ENCODE measurements around the gene TMEM255B. TPM values are rescaled to one million over a fixed set of nuclear protein-coding genes. Genes with fewer than 3 reads are reported as not detected.

The TMEM255B gene
- total RNA-seq, 1 donor from 2014 or later = 8.4 TPM

DNA sequence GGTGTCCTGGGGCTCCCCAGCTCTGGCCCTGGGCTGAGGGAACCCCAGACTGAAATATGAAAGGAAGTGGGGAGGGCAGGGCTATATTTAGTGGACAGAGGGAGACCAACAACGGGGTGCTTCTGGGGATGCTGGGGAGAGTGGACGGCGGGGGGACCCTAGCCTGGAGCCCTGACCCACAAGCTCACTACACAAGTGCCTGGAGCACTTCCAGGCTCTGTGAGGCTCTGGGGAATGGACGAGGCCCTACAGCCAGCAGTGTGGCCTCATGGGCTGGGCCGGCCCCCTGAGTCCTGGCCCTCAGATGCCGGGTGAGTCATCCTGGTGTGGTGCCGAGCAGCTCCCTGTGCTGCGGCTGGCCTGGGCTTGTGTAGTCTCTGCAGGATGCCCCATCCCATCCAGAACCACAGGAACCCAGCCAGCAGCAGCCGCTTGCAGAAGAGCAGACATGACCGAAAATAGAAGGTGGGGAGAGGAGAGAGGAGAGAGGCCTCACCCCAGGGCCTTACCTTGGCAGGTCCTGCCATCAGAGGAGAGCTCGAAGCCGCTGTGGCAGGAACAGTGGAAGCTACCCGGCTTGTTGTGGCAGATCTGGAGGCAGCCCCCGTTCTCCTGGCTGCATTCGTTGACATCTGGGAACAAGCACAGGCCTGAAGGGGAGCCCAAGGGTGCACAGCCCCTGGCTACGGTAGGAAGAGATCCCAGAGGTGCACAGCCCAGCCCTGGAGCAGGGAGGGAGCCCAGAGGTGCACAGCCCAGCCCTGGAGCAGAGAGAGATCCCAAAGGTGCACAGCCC, 78.7 kb downstream of the TMEM255B start:
- H3K4me3 ChIP-seq (ENCODE audit: insufficient read depth, low read depth, low read length) = peak overlapping the region; percentile 47
- H3K27me3 Mint-ChIP-seq (ENCODE audit: low read depth, unreplicated experiment) = no peaks in the 10 kb centered on the region
- H4K20me1 ChIP-seq (ENCODE audit: insufficient read depth, low read length) = no peaks in the 10 kb centered on the region
- TF ChIP-seq, protein P1, sequence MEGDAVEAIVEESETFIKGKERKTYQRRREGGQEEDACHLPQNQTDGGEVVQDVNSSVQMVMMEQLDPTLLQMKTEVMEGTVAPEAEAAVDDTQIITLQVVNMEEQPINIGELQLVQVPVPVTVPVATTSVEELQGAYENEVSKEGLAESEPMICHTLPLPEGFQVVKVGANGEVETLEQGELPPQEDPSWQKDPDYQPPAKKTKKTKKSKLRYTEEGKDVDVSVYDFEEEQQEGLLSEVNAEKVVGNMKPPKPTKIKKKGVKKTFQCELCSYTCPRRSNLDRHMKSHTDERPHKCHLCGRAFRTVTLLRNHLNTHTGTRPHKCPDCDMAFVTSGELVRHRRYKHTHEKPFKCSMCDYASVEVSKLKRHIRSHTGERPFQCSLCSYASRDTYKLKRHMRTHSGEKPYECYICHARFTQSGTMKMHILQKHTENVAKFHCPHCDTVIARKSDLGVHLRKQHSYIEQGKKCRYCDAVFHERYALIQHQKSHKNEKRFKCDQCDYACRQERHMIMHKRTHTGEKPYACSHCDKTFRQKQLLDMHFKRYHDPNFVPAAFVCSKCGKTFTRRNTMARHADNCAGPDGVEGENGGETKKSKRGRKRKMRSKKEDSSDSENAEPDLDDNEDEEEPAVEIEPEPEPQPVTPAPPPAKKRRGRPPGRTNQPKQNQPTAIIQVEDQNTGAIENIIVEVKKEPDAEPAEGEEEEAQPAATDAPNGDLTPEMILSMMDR (IDR thresholded peaks at IDR 0.05; ENCODE audit: insufficient read depth, low read depth, low read length) = no peak
- TF ChIP-seq EZH2 (IDR thresholded peaks at IDR 0.05; ENCODE audit: insufficient read depth, low read length) = no peak
- H3K27ac ChIP-seq (ENCODE audit: low read depth, low read length) = peak overlapping the region; percentile 98
- H3K4me3 Mint-ChIP-seq (ENCODE audit: unreplicated experiment) = peak overlapping the region; percentile 78
- H3K27me3 ChIP-seq (ENCODE audit: insufficient read depth, low read length) = no peaks in the 10 kb centered on the region
- no peaks in the 10 kb centered on the region for H3K9me3 ChIP-seq (ENCODE audit: insufficient read depth, low read depth, low read length)
- peaks cover 41% of the 10 kb centered on the region for H3K4me1 ChIP-seq (ENCODE audit: insufficient read depth, low read length)
- peak overlapping the region; percentile 38 for H2AFZ ChIP-seq (ENCODE audit: low read depth, low read length)
- H3K9ac ChIP-seq (ENCODE audit: low read length) = peak overlapping the region; percentile 87
- no peaks in the 10 kb centered on the region for H3K9me3 Mint-ChIP-seq (ENCODE audit: unreplicated experiment)
- DNase-seq (ENCODE audit: low read depth) (peak; percentile 98), FAIRE-seq (peak; percentile 78)
- peaks cover 17% of the 10 kb centered on the region for H3K4me1 Mint-ChIP-seq (ENCODE audit: low read depth, unreplicated experiment)
- H3K79me2 ChIP-seq (ENCODE audit: insufficient read depth, low read length) = peaks cover 27% of the 10 kb centered on the region
- H3K36me3 ChIP-seq (ENCODE audit: insufficient read depth, low read length) = peaks cover 4% of the 10 kb centered on the region
- peak overlapping the region; percentile 79 for H3K4me2 ChIP-seq (ENCODE audit: low read length)
- H3K36me3 Mint-ChIP-seq (ENCODE audit: low read depth, unreplicated experiment) = peaks cover 12% of the 10 kb centered on the region
- peak overlapping the region; percentile 100 for H3K27ac Mint-ChIP-seq (ENCODE audit: unreplicated experiment)

DNA sequence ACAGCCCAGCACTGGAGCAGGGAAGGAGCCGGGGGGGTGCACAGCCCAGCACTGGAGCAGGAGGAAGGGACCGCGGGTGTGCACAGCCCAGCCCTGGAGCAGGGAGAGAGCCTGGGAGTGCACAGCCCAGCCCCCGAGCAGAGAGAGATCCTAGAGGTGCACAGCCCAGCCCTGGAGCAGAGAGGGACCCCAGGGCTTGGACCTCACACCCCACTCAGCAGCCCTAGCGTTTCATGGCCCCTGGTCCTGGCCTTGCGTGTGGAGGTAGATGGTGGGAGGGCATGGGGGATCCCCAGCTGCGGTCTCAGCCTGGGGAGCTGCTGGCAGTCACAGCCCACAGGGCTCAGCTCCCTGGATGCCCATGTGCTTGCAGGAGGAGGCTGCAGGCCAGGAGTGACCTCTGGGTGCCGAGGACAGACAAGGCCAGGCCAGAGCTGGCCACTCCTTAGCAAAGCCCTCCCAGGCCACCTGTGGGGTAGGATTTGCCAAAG, 79.7 kb downstream of the TMEM255B start:
- Mint-ChIP-seq H3K27ac (ENCODE audit: unreplicated experiment) (no peak overlapping the region), H3K4me3 (ENCODE audit: unreplicated experiment) (no peak overlapping the region), H3K36me3 (ENCODE audit: low read depth, unreplicated experiment) (peaks cover 8% of the 10 kb centered on the region), H3K4me1 (ENCODE audit: low read depth, unreplicated experiment) (peaks cover 18% of the 10 kb centered on the region), H3K9me3 (ENCODE audit: unreplicated experiment) (no peaks in the 10 kb centered on the region), H3K27me3 (ENCODE audit: low read depth, unreplicated experiment) (no peaks in the 10 kb centered on the region)
- DNase-seq (ENCODE audit: low read depth) = no peak
- H3K9me3 ChIP-seq (ENCODE audit: insufficient read depth, low read depth, low read length) = no peaks in the 10 kb centered on the region
- H2AFZ ChIP-seq (ENCODE audit: low read depth, low read length) = no peak overlapping the region
- H4K20me1 ChIP-seq (ENCODE audit: insufficient read depth, low read length) = no peaks in the 10 kb centered on the region
- H3K4me3 ChIP-seq (ENCODE audit: insufficient read depth, low read depth, low read length) = peak overlapping the region; percentile 38
- no peaks in the 10 kb centered on the region for H3K36me3 ChIP-seq (ENCODE audit: insufficient read depth, low read length)
- FAIRE-seq = no peak
- H3K4me2 ChIP-seq (ENCODE audit: low read length) = peak overlapping the region; percentile 79
- H3K27ac ChIP-seq (ENCODE audit: low read depth, low read length) = peak overlapping the region; percentile 14
- peaks cover 31% of the 10 kb centered on the region for H3K79me2 ChIP-seq (ENCODE audit: insufficient read depth, low read length)
- no peaks in the 10 kb centered on the region for H3K27me3 ChIP-seq (ENCODE audit: insufficient read depth, low read length)
- peaks cover 41% of the 10 kb centered on the region for H3K4me1 ChIP-seq (ENCODE audit: insufficient read depth, low read length)
- TF ChIP-seq EZH2 (IDR thresholded peaks at IDR 0.05; ENCODE audit: insufficient read depth, low read length) = no peak
- TF ChIP-seq, protein P1 (IDR thresholded peaks at IDR 0.05; ENCODE audit: insufficient read depth, low read depth, low read length) = no peak
- no peak overlapping the region for H3K9ac ChIP-seq (ENCODE audit: low read length)
